Testis (tissue), 3 donors: Measurements from ENCODE around the gene SYT1. TPM values are rescaled to one million over a fixed set of nuclear protein-coding genes. Genes with fewer than 3 reads are reported as not detected.

Source experiments
- DNase-seq: peaks from one replicate; pipeline ENCODE4 v3.0.0-alpha.2; 2019
- H3K27ac ChIP-seq, 2 donors: fragments of 200-600 bp; sonication (generic); one replicate each; pipeline ENCODE4 v1.5.1; 2019
- H3K27me3 ChIP-seq: fragments of 200-600 bp; sonication (generic); one replicate; pipeline ENCODE4 v1.5.1; 2019
- H3K36me3 ChIP-seq: fragments of 200-600 bp; sonication (generic); one replicate; pipeline ENCODE4 v1.5.1; 2017; ENCODE audit warnings: low read depth; ENCODE audit errors: missing control alignments
- H3K4me1 ChIP-seq: fragments of 200-600 bp; sonication (generic); one replicate; pipeline ENCODE4 v1.5.1; 2019
- H3K4me3 ChIP-seq, 2 donors: fragments of 200-600 bp; sonication (generic); one replicate each; pipeline ENCODE4 v1.5.1; 2017 to 2019
- H3K9me3 ChIP-seq: fragments of 200-600 bp; sonication (generic); one replicate; pipeline ENCODE4 v1.5.1; 2017
- POLR2A ChIP-seq: fragments of 450-650 bp; IDR thresholded peaks from one replicate; pipeline ENCODE4 v1.6.1; 2017; ENCODE audit warnings: antibody characterized with exemption, mild to moderate bottlenecking, moderate library complexity
- WGBS, 2 donors: methylation state at CpG; one replicate each; pipeline ENCODE4 v1.1.5; 2018; 5-methylcytosine and 5-hydroxymethylcytosine counted together
- intact Hi-C: fragments of 100-400 bp; cut with DNase I; formaldehyde crosslinking; loops from one replicate; pipeline ENCODE4 v1.15.1; 2023; ENCODE audit warnings: low total_unique reads
- polyA plus RNA-seq: library from polyadenylated mRNA; stranded (reverse); fragments of 350-450 nt; fragmentation: Illumina TruSeq; extraction: RNeasy Lipid Tissue Mini Kit (QIAGEN cat#74804); gene quantifications from one replicate; pipeline ENCODE4 v1.2.3, GENCODE V29; 2014; ENCODE audit warnings: low read depth, low replicate concordance; ENCODE audit not compliant: insufficient read depth
- total RNA-seq, 2 donors: library from RNA; depleted of rRNA; stranded (reverse); fragments of >200 nt; gene quantifications; one replicate each; pipeline ENCODE4 v1.2.3, GENCODE V29; 2016
- TF ChIP-seq, protein P1 (sequence below), 3 experiments: fragments of 450-650 bp in 2 of 3; fragments of 200-600 bp in 1 of 3; sonication (generic) in 1 of 3; IDR thresholded peaks; one replicate each; pipeline ENCODE4 v1.5.1; 2016 to 2019; ENCODE audit warnings: antibody characterized with exemption in 3 of 3, mild to moderate bottlenecking in 2 of 3, moderate library complexity in 1 of 3

SYT1 gene
- total and polyA plus RNA-seq, 3 donors from 2014 or later, result 1.1 to 1.7 (median 1.3) TPM

GRCh38 chr12:79380402-79380801 is 515.8 kb downstream of the SYT1 start:
- TF ChIP-seq, protein P1, sequence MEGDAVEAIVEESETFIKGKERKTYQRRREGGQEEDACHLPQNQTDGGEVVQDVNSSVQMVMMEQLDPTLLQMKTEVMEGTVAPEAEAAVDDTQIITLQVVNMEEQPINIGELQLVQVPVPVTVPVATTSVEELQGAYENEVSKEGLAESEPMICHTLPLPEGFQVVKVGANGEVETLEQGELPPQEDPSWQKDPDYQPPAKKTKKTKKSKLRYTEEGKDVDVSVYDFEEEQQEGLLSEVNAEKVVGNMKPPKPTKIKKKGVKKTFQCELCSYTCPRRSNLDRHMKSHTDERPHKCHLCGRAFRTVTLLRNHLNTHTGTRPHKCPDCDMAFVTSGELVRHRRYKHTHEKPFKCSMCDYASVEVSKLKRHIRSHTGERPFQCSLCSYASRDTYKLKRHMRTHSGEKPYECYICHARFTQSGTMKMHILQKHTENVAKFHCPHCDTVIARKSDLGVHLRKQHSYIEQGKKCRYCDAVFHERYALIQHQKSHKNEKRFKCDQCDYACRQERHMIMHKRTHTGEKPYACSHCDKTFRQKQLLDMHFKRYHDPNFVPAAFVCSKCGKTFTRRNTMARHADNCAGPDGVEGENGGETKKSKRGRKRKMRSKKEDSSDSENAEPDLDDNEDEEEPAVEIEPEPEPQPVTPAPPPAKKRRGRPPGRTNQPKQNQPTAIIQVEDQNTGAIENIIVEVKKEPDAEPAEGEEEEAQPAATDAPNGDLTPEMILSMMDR (IDR thresholded peaks at IDR 0.05), result no peak
- TF ChIP-seq POLR2A, result no peak
- Histone ChIP-seq H3K9me3 (no peaks in the 10 kb centered on the region), H3K36me3 (no peaks in the 10 kb centered on the region), H3K27ac (no peak overlapping the region), H3K4me3 (no peak overlapping the region), H3K4me1 (no peaks in the 10 kb centered on the region), H3K27me3 (no peaks in the 10 kb centered on the region)
- 64 to 87% methylated on average over 2 of the region's 2 CpGs for WGBS, 2 donors
- intact Hi-C loops, result no loop called here
- DNase-seq, result no peak

DNA sequence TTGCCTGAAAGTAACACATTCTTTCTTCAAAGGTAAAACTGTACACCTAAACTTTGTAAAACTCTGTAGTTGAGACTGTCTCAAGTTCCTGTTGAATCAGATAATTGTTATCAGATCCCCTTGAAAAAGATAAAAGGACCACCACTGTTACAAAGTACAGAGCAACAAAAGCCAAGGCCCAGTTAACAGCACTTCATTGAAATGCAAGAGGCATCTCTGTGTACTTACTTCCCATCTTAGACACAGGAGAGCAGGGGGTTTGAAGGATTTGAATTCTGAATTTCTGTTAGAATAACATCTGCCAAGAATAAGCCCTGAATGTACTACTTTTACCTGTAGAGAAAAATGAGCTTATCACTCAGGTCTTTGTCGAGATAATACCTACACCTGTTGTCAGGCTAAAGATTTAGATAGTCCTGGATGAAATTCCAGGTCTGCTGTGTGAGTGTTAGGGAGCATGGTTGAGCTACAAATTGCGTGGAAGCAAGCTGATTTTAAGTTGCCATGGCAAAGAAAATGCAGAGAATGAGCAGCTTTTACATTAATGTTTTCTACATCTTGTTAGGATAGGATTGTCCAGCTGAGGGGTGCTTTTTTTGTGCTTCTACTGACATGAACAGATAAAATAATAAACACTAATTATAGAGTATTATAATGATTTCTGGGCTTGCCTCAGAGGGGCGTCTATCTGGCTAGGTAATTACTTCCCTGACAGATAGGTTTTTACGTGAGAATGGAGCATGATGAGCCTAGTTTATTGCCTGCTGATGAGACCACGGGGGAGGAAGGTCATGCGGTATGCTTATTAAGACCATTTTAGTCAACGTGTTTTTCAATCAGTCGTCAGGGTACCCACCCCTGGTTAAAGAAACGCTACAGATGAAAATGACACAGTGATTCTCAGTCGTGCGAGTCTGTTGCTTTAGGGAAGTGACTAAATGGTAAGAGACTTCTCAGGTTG is 517.0 kb downstream of the SYT1 start:
- WGBS, 2 donors, result 61 to 77% methylated on average over 11 of the region's 11 CpGs
- H3K4me3 ChIP-seq, result no peak overlapping the region
- intact Hi-C loops, result no loop called here
- no peaks in the 10 kb centered on the region for H3K4me1 ChIP-seq
- H3K27me3 ChIP-seq, result no peaks in the 10 kb centered on the region
- no peak for DNase-seq
- H3K36me3 ChIP-seq, result no peaks in the 10 kb centered on the region
- TF ChIP-seq POLR2A, result no peak
- TF ChIP-seq, protein P1 (IDR thresholded peaks at IDR 0.05), result no peak
- no peak overlapping the region for H3K27ac ChIP-seq
- H3K9me3 ChIP-seq, result no peaks in the 10 kb centered on the region

- DNase-seq, result no peak
- Histone ChIP-seq H3K9me3 (no peaks in the 10 kb centered on the region), H3K27ac (no peak overlapping the region), H3K4me1 (no peaks in the 10 kb centered on the region), H3K4me3 (no peak overlapping the region), H3K27me3 (no peaks in the 10 kb centered on the region), H3K36me3 (no peaks in the 10 kb centered on the region)
- no peak for TF ChIP-seq POLR2A
- TF ChIP-seq, protein P1 (IDR thresholded peaks at IDR 0.05), result no peak
- intact Hi-C loops, result no loop called here
- WGBS, 2 donors, result 89 to 95% methylated on average over 4 of the region's 4 CpGs
Measured at GRCh38 chr12:79384551-79384950, 520.0 kb downstream of the SYT1 start.

- intact Hi-C loops, result no loop called here
- H3K36me3 ChIP-seq, result no peaks in the 10 kb centered on the region
Measured at GRCh38 chr12:79388011-79388410, 523.4 kb downstream of the SYT1 start.

More at GRCh38 chr12:79388011-79388410, 523.4 kb downstream of the SYT1 start:
- Histone ChIP-seq H3K27ac (no peak overlapping the region), H3K4me1 (no peaks in the 10 kb centered on the region), H3K27me3 (no peaks in the 10 kb centered on the region), H3K4me3 (no peak overlapping the region), H3K9me3 (no peaks in the 10 kb centered on the region)
- DNase-seq, result no peak
- no peak for TF ChIP-seq POLR2A
- TF ChIP-seq, protein P1 (IDR thresholded peaks at IDR 0.05), result no peak
- 77 to 84% methylated on average over 1 of the region's 1 CpG for WGBS, 2 donors
